AG04449 (cell line): ENCODE data around the gene MCRIP1.

Experiments
- CTCF ChIA-PET: fragments of 350-600 bp; formaldehyde crosslinking; extraction: SDS; loops from one replicate; lab custom pipeline; 2021; ENCODE audit warnings: antibody characterized with exemption; lab: Yijun Ruan, JAX
- POLR2A ChIA-PET: fragments of 400-600, 350-600 bp; formaldehyde crosslinking; extraction: SDS; loops from one replicate; lab custom pipeline; 2020; ENCODE audit warnings: antibody characterized with exemption, inconsistent platforms; lab: Yijun Ruan, JAX
- DNase-seq: peaks from one replicate; pipeline ENCODE4 v3.0.0-alpha.2; 2010; ENCODE audit warnings: low read depth, low spot score
- H3K4me3 ChIP-seq: 2 replicates; pipeline ENCODE4 v1.5.1; 2011; ENCODE audit warnings: low read depth, mild to moderate bottlenecking, control low read depth, low read length
- TF ChIP-seq, protein P1 (sequence below): IDR thresholded peaks from one replicate; pipeline ENCODE4 v1.5.1; 2011; ENCODE audit warnings: mild to moderate bottlenecking, moderate library complexity, low read length, control low read depth, inconsistent platforms; ENCODE audit not compliant: insufficient read depth; ENCODE audit errors: missing control alignments

Gene MCRIP1

GRCh38 chr17:81833160-81833920 is at the start of gene MCRIP1:
TSS of gene MCRIP1 (minus strand) at chr17:81833291. CDS start at chr17:81824506, 8,785 bp downstream.
- DNase-seq: peak; percentile 38
- H3K4me3 ChIP-seq: peak within 1 kb of the TSS; percentile 85
- ChIA-PET POLR2A (interaction anchor here (0.5 to 1.5 kb wide), 8 partner anchors 9 to 129 kb away, joined by 3 to 6 read pairs (median 4); partner anchors contain the start of gene ARHGDIA), CTCF (interaction anchor here (1.1 to 2.0 kb wide), 2 partner anchors 9 to 11 kb away, joined by 3 to 9 read pairs; no protein-coding TSS in a partner anchor)
- TF ChIP-seq, protein P1, sequence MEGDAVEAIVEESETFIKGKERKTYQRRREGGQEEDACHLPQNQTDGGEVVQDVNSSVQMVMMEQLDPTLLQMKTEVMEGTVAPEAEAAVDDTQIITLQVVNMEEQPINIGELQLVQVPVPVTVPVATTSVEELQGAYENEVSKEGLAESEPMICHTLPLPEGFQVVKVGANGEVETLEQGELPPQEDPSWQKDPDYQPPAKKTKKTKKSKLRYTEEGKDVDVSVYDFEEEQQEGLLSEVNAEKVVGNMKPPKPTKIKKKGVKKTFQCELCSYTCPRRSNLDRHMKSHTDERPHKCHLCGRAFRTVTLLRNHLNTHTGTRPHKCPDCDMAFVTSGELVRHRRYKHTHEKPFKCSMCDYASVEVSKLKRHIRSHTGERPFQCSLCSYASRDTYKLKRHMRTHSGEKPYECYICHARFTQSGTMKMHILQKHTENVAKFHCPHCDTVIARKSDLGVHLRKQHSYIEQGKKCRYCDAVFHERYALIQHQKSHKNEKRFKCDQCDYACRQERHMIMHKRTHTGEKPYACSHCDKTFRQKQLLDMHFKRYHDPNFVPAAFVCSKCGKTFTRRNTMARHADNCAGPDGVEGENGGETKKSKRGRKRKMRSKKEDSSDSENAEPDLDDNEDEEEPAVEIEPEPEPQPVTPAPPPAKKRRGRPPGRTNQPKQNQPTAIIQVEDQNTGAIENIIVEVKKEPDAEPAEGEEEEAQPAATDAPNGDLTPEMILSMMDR: no peak

- CTCF ChIA-PET: interaction anchor here (3.3 kb wide), 1 partner anchor 9 kb away, joined by 15 read pairs; the partner anchor contains the start of gene ARHGDIA
- DNase-seq: no peak
- TF ChIP-seq, protein P1: no peak
- H3K4me3 ChIP-seq: no peak overlapping the region
- POLR2A ChIA-PET: no interaction called here
These were observed 46.0 kb upstream of the MCRIP1 start for GRCh38 chr17:81879121-81879520.

GRCh38 chr17:81878294-81878693 is 45.2 kb upstream of the MCRIP1 start:
- TF ChIP-seq, protein P1: no peak
- H3K4me3 ChIP-seq: no peak overlapping the region
- DNase-seq: no peak
- CTCF ChIA-PET: interaction anchor here (3.3 kb wide), 1 partner anchor 8 kb away, joined by 15 read pairs; the partner anchor contains the start of gene ARHGDIA
- POLR2A ChIA-PET: interaction anchor here (1.1 kb wide), 1 partner anchor 8 kb away, joined by 3 read pairs; no protein-coding TSS in a partner anchor

DNA sequence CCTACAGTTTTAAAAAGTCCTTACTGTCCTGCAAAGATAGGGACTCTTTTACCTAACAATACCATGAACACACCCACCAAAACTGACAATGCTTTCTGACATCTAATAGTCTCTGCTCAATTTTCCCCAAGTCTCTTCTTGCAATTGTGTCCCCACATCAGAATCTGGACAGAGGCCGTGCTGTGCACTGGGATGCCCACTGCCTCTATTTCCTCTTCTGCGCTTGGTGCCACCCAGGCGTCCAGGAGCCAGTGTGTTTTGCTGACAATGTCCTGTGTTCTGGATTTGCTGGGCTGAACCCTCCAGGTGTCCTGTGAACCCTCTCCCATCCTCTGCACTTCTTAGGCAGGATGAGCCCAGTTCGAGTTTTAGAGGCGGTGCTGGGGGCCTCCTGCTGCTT is 44.5 kb upstream of the MCRIP1 start:
- POLR2A ChIA-PET: interaction anchor here (1.1 kb wide), 1 partner anchor 9 kb away, joined by 3 read pairs; no protein-coding TSS in a partner anchor
- CTCF ChIA-PET: no interaction called here
- no peak for DNase-seq
- TF ChIP-seq, protein P1: no peak
- no peak overlapping the region for H3K4me3 ChIP-seq

GRCh38 chr17:81871387-81872230 is 38.5 kb upstream of the MCRIP1 start:
- TF ChIP-seq, protein P1: peak; percentile 43
- peak overlapping the region; percentile 81 for H3K4me3 ChIP-seq
- ChIA-PET POLR2A (interaction anchor here (1.2 to 2.6 kb wide), 8 partner anchors 10 to 149 kb away, joined by 3 to 28 read pairs (median 4); partner anchors contain the start of genes MCRIP1 and P4HB), CTCF (interaction anchor here (1.2 to 2.9 kb wide), 4 partner anchors 8 to 149 kb away, joined by 4 to 15 read pairs (median 6); no protein-coding TSS in a partner anchor)
- no peak for DNase-seq
